Neural cell (in vitro differentiated cells): Measurements from ENCODE around the gene GALT. TPM values are rescaled to one million over a fixed set of nuclear protein-coding genes. Genes with fewer than 3 reads are reported as not detected.

Experiments used
- H2AFZ ChIP-seq: fragments of 200-600, 300-800 bp; sonication (generic), shearing (Covaris generic); 2 replicates; pipeline ENCODE4 v1.6.0; 2014; ENCODE audit warnings: low read depth, mild to moderate bottlenecking, antibody characterized with exemption, low read length, moderate library complexity
- H3F3A ChIP-seq: fragments of 200-600 bp; shearing (Covaris generic); 2 replicates; pipeline ENCODE4 v1.6.1; 2016; ENCODE audit warnings: mild to moderate bottlenecking, moderate library complexity, mixed read lengths, antibody characterized with exemption, low read length; ENCODE audit not compliant: insufficient read depth, poor library complexity, severe bottlenecking
- H3K27ac ChIP-seq: fragments of 200-600, 300-800 bp; sonication (generic), shearing (Covaris generic); 2 replicates; pipeline ENCODE4 v1.5.1; 2014; ENCODE audit warnings: mild to moderate bottlenecking, low read length, moderate library complexity
- H3K27me3 ChIP-seq: fragments of 300-800, 200-600 bp; sonication (generic), shearing (Covaris generic); 2 replicates; pipeline ENCODE4 v1.6.0; 2014; ENCODE audit warnings: mild to moderate bottlenecking, low read depth, low read length, moderate library complexity; ENCODE audit not compliant: insufficient read depth
- H3K36me3 ChIP-seq: fragments of 300-800, 200-600 bp; sonication (generic), shearing (Covaris generic); 2 replicates; pipeline ENCODE4 v1.5.1; 2014; ENCODE audit warnings: mild to moderate bottlenecking, antibody characterized with exemption, low read length, moderate library complexity; ENCODE audit not compliant: insufficient read depth
- H3K4me2 ChIP-seq: fragments of 300-800, 200-600 bp; sonication (generic), shearing (Covaris generic); 2 replicates; pipeline ENCODE4 v1.6.0; 2014; ENCODE audit warnings: mild to moderate bottlenecking, low read length
- H3K4me3 ChIP-seq: fragments of 300-800, 200-600 bp; sonication (generic), shearing (Covaris generic); 2 replicates; pipeline ENCODE4 v1.5.1; 2014; ENCODE audit warnings: mild to moderate bottlenecking, low read length, moderate library complexity
- H3K79me2 ChIP-seq: fragments of 200-600 bp; shearing (Covaris generic); replicated peaks from 2 replicates; pipeline ENCODE4 v1.6.0; 2014; ENCODE audit warnings: mild to moderate bottlenecking, low read length, moderate library complexity; ENCODE audit not compliant: insufficient read depth
- H3K9ac ChIP-seq: fragments of 300-800, 200-600 bp; sonication (generic), shearing (Covaris generic); 2 replicates; pipeline ENCODE4 v1.6.1; 2016; ENCODE audit warnings: mild to moderate bottlenecking, low read length, mixed read lengths
- H3K9me2 ChIP-seq: fragments of 200-600 bp; shearing (Covaris generic); 2 replicates; pipeline ENCODE4 v1.6.1; 2016; ENCODE audit warnings: mild to moderate bottlenecking, low read length, mixed read lengths; ENCODE audit not compliant: insufficient read depth
- H3K9me3 ChIP-seq: fragments of 200-600, 300-800 bp; sonication (generic), shearing (Covaris generic); 2 replicates; pipeline ENCODE4 v1.6.1; 2016; ENCODE audit warnings: mild to moderate bottlenecking, mixed run types, low read length, moderate library complexity, mixed read lengths
- H4K20me1 ChIP-seq: fragments of 200-600 bp; shearing (Covaris generic); 2 replicates; pipeline ENCODE4 v1.6.1; 2016; ENCODE audit warnings: mild to moderate bottlenecking, mixed run types; ENCODE audit not compliant: insufficient read depth
- CTCF ChIP-seq: fragments of 450-650 bp; IDR thresholded peaks from 2 replicates; pipeline ENCODE4 v1.5.1; 2014; ENCODE audit warnings: antibody characterized with exemption, mild to moderate bottlenecking, moderate library complexity; ENCODE audit not compliant: poor library complexity, severe bottlenecking
- EP300 ChIP-seq: fragments of 450-650 bp; conservative IDR thresholded peaks from 2 replicates; pipeline ENCODE4 v1.6.1; 2014; ENCODE audit warnings: antibody characterized with exemption, mild to moderate bottlenecking, moderate library complexity; ENCODE audit not compliant: poor library complexity, severe bottlenecking
- MXI1 ChIP-seq: fragments of 450-650 bp; conservative IDR thresholded peaks from 2 replicates; pipeline ENCODE4 v1.6.1; 2014; ENCODE audit warnings: antibody characterized with exemption, mild to moderate bottlenecking; ENCODE audit not compliant: poor library complexity, severe bottlenecking
- POLR2AphosphoS5 ChIP-seq: IDR thresholded peaks from 2 replicates; pipeline ENCODE4 v1.6.1; 2012
- REST ChIP-seq: IDR thresholded peaks from 2 replicates; pipeline ENCODE4 v1.6.1; 2012; ENCODE audit warnings: borderline replicate concordance
- SMC3 ChIP-seq: fragments of 450-650 bp; conservative IDR thresholded peaks from 2 replicates; pipeline ENCODE4 v1.6.1; 2014; ENCODE audit warnings: antibody characterized with exemption, mild to moderate bottlenecking, moderate library complexity; ENCODE audit not compliant: poor library complexity
- TAF1 ChIP-seq: IDR thresholded peaks from 2 replicates; pipeline ENCODE4 v1.6.1; 2012; ENCODE audit warnings: low read depth
- polyA plus RNA-seq: library from polyadenylated mRNA; depleted of rRNA; stranded (reverse); fragments of >200 nt; gene quantifications from 2 replicates; pipeline ENCODE4 v1.2.3, GENCODE V29; 2014

The GALT gene
- polyA plus RNA-seq, 1 donor from 2014 or later: 116 TPM

- Histone ChIP-seq H3K36me3 (no peaks in the 10 kb centered on the region), H3K27ac (peak within 1 kb of the TSS; percentile 70), H3K9me3 (no peaks in the 10 kb centered on the region), H3K4me3 (peak within 1 kb of the TSS; percentile 53), H3F3A (no peaks in the 10 kb centered on the region), H4K20me1 (no peaks in the 10 kb centered on the region), H3K79me2 (no peaks in the 10 kb centered on the region), H3K4me2 (peak within 1 kb of the TSS; percentile 42), H3K9ac (peak within 1 kb of the TSS; percentile 46), H3K9me2 (no peaks in the 10 kb centered on the region), H3K27me3 (no peaks in the 10 kb centered on the region), H2AFZ (no peak within 1 kb of the TSS)
- no peak for TF ChIP-seq CTCF
- peak; percentile 53 for TF ChIP-seq MXI1
- no peak for TF ChIP-seq REST
- no peak for TF ChIP-seq TAF1
- TF ChIP-seq POLR2AphosphoS5: peak; percentile 68
- peak; percentile 92 for TF ChIP-seq EP300
- TF ChIP-seq SMC3: no peak
Measured at GRCh38 chr9:34651876-34652601, 5.6 kb downstream of the GALT start, which contains the start of gene IL11RA. Gene IL11RA, plus strand, starts transcription at chr9:34652185. Its CDS starts 3,033 bp downstream, at chr9:34655218.

GRCh38 chr9:34652602-34653000 is 6.1 kb downstream of the GALT start:
- Histone ChIP-seq H3K27ac (peak overlapping the region; percentile 70), H3K9me2 (no peaks in the 10 kb centered on the region), H3K9me3 (no peaks in the 10 kb centered on the region), H4K20me1 (no peaks in the 10 kb centered on the region), H3K36me3 (no peaks in the 10 kb centered on the region), H3K4me2 (peak overlapping the region; percentile 42), H3K79me2 (no peaks in the 10 kb centered on the region), H3K9ac (peak overlapping the region; percentile 46), H3K4me3 (peak overlapping the region; percentile 53), H3K27me3 (no peaks in the 10 kb centered on the region), H3F3A (no peaks in the 10 kb centered on the region), H2AFZ (no peak overlapping the region)
- peak; percentile 5 for TF ChIP-seq MXI1
- no peak for TF ChIP-seq POLR2AphosphoS5
